SK-N-SH (cell line): ENCODE results near the gene ITGAL. TPM values are rescaled to one million over a fixed set of nuclear protein-coding genes. Genes with fewer than 3 reads are reported as not detected.

Experiments
- CTCF ChIA-PET: fragments of 300-600, 350-600 bp; formaldehyde crosslinking; extraction: SDS; loops from one replicate; lab custom pipeline; 2021; lab: Yijun Ruan, JAX
- POLR2A ChIA-PET: fragments of 350-600 bp; sonication (Branson Sonifier 250); formaldehyde crosslinking; extraction: SDS; loops from one replicate; lab custom pipeline; 2020; ENCODE audit warnings: antibody characterized with exemption, inconsistent platforms; lab: Yijun Ruan, JAX
- DNase-seq: peaks from one replicate; pipeline ENCODE4 v3.0.0; 2012
- H2AFZ ChIP-seq: fragments of 200-600 bp; sonication (generic); 2 replicates; pipeline ENCODE4 v1.8.1; 2016; ENCODE audit warnings: antibody characterized with exemption, mild to moderate bottlenecking, low read depth
- H3F3A ChIP-seq: fragments of 200-600 bp; sonication (generic); replicated peaks from 2 replicates; pipeline ENCODE3; 2016; ENCODE audit warnings: antibody characterized with exemption, mild to moderate bottlenecking; ENCODE audit not compliant: insufficient read depth
- H3K27ac ChIP-seq, 2 experiments: fragments of 200-500 bp in 1 of 2; fragments of 200-600 bp in 1 of 2; sonication (Bioruptor generic) in 1 of 2; sonication (generic), shearing (Covaris generic) in 1 of 2; 2 replicates each; pipeline versions ENCODE4 v1.5.1 to v1.6.1; 2014 to 2016; ENCODE audit warnings: low read depth in 2 of 2, inconsistent platforms in 1 of 2, low read length in 1 of 2, mild to moderate bottlenecking in 1 of 2, mixed read lengths in 1 of 2
- H3K27me3 ChIP-seq: fragments of 200-600 bp; sonication (generic), shearing (Covaris generic); 2 replicates; pipeline ENCODE4 v1.6.1; 2016; ENCODE audit warnings: mixed run types; ENCODE audit not compliant: insufficient read depth
- H3K36me3 ChIP-seq, 2 experiments: fragments of 200-500 bp in 1 of 2; fragments of 200-600 bp in 1 of 2; sonication (Bioruptor generic) in 1 of 2; sonication (generic) in 1 of 2; replicated peaks in 1 of 2; 2 replicates each; pipeline versions ENCODE3 to v1.5.1; 2014 to 2016; ENCODE audit warnings: low read length in 1 of 2, mild to moderate bottlenecking in 1 of 2; ENCODE audit not compliant: insufficient read depth in 2 of 2, control insufficient read depth in 1 of 2
- H3K4me1 ChIP-seq, 2 experiments: fragments of 200-500 bp in 1 of 2; fragments of 200-600 bp in 1 of 2; sonication (Bioruptor generic) in 1 of 2; sonication (generic), shearing (Covaris generic) in 1 of 2; 2 replicates each; pipeline versions ENCODE4 v1.5.1 to v1.6.1; 2014 to 2016; ENCODE audit warnings: low read depth in 1 of 2, low read length in 1 of 2, mixed run types in 1 of 2; ENCODE audit not compliant: insufficient read depth in 2 of 2, control insufficient read depth in 1 of 2
- H3K4me2 ChIP-seq: fragments of 200-600 bp; sonication (generic), shearing (Covaris generic); 2 replicates; pipeline ENCODE4 v1.6.1; 2017; ENCODE audit warnings: mixed run types
- H3K4me3 ChIP-seq, 2 experiments: fragments of 200-500 bp in 1 of 2; fragments of 200-600 bp in 1 of 2; sonication (Bioruptor generic) in 1 of 2; sonication (generic), shearing (Covaris generic) in 1 of 2; 2 replicates each; pipeline versions ENCODE4 v1.5.1 to v1.8.1; 2014 to 2016; ENCODE audit warnings: low read depth in 2 of 2, inconsistent platforms in 1 of 2, low read length in 1 of 2, mild to moderate bottlenecking in 1 of 2, mixed read lengths in 1 of 2, moderate library complexity in 1 of 2
- H3K79me2 ChIP-seq: fragments of 200-600 bp; sonication (generic); 2 replicates; pipeline ENCODE4 v1.8.1; 2017; ENCODE audit warnings: mild to moderate bottlenecking; ENCODE audit not compliant: insufficient read depth
- H3K9ac ChIP-seq: fragments of 200-600 bp; sonication (generic); 2 replicates; pipeline ENCODE4 v1.6.1; 2017; ENCODE audit warnings: mixed run types
- H3K9me2 ChIP-seq: fragments of 200-600 bp; sonication (generic); 2 replicates; pipeline ENCODE4 v1.6.1; 2017; ENCODE audit warnings: mixed run types
- H3K9me3 ChIP-seq: fragments of 200-600 bp; sonication (generic); 2 replicates; pipeline ENCODE4 v1.6.1; 2017; ENCODE audit warnings: mixed run types, mild to moderate bottlenecking, moderate library complexity
- H4K20me1 ChIP-seq: fragments of 200-600 bp; sonication (generic); 2 replicates; pipeline ENCODE4 v1.6.1; 2017; ENCODE audit warnings: mild to moderate bottlenecking, mixed run types; ENCODE audit not compliant: insufficient read depth
- ELF1 ChIP-seq: IDR thresholded peaks from 2 replicates; pipeline ENCODE4 v1.4.0; 2012
- FOSL2 ChIP-seq: IDR thresholded peaks from 2 replicates; pipeline ENCODE4 v1.4.0; 2012; ENCODE audit warnings: low read depth, mild to moderate bottlenecking, moderate library complexity, borderline replicate concordance
- FOXJ3 ChIP-seq: sonication (generic); formaldehyde crosslinking; IDR thresholded peaks from 2 replicates; pipeline ENCODE4 v1.5.1; 2020; ENCODE audit warnings: mild to moderate bottlenecking, missing genetic modification reagents
- GABPA ChIP-seq: IDR thresholded peaks from 2 replicates; pipeline ENCODE4 v1.4.0; 2012; ENCODE audit warnings: low read depth, mild to moderate bottlenecking
- IRF3 ChIP-seq: fragments of 150-350 bp; IDR thresholded peaks from 2 replicates; pipeline ENCODE4 v1.6.1; 2016; ENCODE audit warnings: mild to moderate bottlenecking, low read depth, low read length
- MEF2A ChIP-seq: IDR thresholded peaks from 2 replicates; pipeline ENCODE4 v1.4.0; 2012; ENCODE audit warnings: low read depth, borderline replicate concordance
- MXI1 ChIP-seq: IDR thresholded peaks from 2 replicates; pipeline ENCODE4 v1.6.1; 2012; ENCODE audit warnings: mild to moderate bottlenecking, low read depth, low read length, improper control_type of control experiment
- NFIC ChIP-seq: IDR thresholded peaks from 2 replicates; pipeline ENCODE4 v1.4.0; 2012; ENCODE audit warnings: borderline replicate concordance
- PBX3 ChIP-seq: IDR thresholded peaks from 2 replicates; pipeline ENCODE4; 2012
- POLR2AphosphoS5 ChIP-seq: IDR thresholded peaks from 2 replicates; pipeline ENCODE4 v1.6.1; 2012; ENCODE audit warnings: low read depth, low read length
- RFX5 ChIP-seq: IDR thresholded peaks from 2 replicates; pipeline ENCODE4 v1.6.1; 2012; ENCODE audit warnings: mild to moderate bottlenecking, improper control_type of control experiment, low read length
- SMC3 ChIP-seq: IDR thresholded peaks from 2 replicates; pipeline ENCODE4 v1.6.1; 2012; ENCODE audit warnings: low read depth, low read length, improper control_type of control experiment
- TAF1 ChIP-seq: IDR thresholded peaks from 2 replicates; pipeline ENCODE4 v1.6.1; 2012; ENCODE audit warnings: low read depth, mild to moderate bottlenecking, low read length, moderate library complexity, borderline replicate concordance
- WGBS: methylation state at CpG from one replicate; pipeline ENCODE4 v1.1.6; 2017; ENCODE audit warnings: low lambda C conversion rate; 5-methylcytosine and 5-hydroxymethylcytosine counted together
- polyA plus RNA-seq, 3 experiments: library from polyadenylated mRNA; depleted of rRNA; stranded (reverse); fragments of >200 nt; gene quantifications; 2 replicates each; pipeline ENCODE4 v1.2.3, GENCODE V29; 2012
- TF ChIP-seq, protein P1 (sequence below): fragments of 200-600 bp; sonication (generic); IDR thresholded peaks from 2 replicates; pipeline ENCODE4 v1.6.1; 2017; ENCODE audit warnings: antibody characterized with exemption, mild to moderate bottlenecking, moderate library complexity
- TF ChIP-seq, protein P2 (sequence below): IDR thresholded peaks from 2 replicates; pipeline ENCODE4 v1.6.1; 2012; ENCODE audit warnings: mild to moderate bottlenecking, low read depth, low read length, moderate library complexity

The ITGAL gene
- polyA plus RNA-seq, 1 of the 3 experiments (the other 2 are of a cell fraction), result 0.12 TPM

DNA sequence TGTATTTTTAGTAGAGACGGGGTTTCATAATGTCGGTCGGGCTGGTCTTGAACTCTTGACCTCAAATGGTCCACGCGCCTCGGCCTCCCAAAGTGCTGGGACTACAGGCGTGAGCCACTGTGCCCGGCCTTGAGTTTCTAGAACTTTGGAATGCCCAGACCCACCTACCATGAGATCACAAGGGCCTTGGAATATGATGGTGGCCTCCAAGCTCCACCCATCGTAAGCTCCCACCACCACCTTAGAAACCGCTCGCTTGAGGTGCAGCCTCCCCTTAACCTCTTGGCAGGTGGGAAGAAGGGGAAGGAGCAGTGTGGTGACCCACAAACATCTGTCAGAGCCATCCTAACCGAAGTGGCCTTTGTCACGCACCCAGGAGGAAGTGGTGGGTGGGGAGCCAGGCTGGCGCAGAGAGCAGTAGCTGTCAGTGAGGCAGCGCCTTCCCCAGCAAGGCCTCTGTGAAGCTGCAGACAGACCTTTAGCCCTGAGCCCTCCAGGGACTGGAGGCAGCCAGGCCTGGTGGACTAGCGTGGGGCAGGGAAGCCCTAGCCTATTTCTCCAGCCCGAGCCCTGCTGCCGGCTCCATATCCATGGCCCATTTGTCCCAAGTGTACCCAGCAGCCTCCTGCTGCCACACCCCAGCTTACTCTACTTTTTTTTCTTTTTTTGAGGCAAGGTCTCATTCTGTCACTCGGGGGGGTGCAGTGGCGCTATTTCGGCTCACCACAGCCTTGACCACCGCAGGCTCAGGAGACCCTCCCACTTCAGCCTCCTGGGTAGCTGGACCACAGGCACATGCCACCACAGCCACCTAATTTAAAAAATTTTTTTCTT lies 13.8 kb upstream of the ITGAL start:
- TF ChIP-seq IRF3, result no peak
- no peak for TF ChIP-seq FOXJ3 (CRISPR knock-in tag)
- no peak for TF ChIP-seq TAF1
- TF ChIP-seq MXI1, result no peak
- TF ChIP-seq, protein P1, sequence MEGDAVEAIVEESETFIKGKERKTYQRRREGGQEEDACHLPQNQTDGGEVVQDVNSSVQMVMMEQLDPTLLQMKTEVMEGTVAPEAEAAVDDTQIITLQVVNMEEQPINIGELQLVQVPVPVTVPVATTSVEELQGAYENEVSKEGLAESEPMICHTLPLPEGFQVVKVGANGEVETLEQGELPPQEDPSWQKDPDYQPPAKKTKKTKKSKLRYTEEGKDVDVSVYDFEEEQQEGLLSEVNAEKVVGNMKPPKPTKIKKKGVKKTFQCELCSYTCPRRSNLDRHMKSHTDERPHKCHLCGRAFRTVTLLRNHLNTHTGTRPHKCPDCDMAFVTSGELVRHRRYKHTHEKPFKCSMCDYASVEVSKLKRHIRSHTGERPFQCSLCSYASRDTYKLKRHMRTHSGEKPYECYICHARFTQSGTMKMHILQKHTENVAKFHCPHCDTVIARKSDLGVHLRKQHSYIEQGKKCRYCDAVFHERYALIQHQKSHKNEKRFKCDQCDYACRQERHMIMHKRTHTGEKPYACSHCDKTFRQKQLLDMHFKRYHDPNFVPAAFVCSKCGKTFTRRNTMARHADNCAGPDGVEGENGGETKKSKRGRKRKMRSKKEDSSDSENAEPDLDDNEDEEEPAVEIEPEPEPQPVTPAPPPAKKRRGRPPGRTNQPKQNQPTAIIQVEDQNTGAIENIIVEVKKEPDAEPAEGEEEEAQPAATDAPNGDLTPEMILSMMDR, result no peak
- TF ChIP-seq ELF1, result no peak
- TF ChIP-seq, protein P2, sequence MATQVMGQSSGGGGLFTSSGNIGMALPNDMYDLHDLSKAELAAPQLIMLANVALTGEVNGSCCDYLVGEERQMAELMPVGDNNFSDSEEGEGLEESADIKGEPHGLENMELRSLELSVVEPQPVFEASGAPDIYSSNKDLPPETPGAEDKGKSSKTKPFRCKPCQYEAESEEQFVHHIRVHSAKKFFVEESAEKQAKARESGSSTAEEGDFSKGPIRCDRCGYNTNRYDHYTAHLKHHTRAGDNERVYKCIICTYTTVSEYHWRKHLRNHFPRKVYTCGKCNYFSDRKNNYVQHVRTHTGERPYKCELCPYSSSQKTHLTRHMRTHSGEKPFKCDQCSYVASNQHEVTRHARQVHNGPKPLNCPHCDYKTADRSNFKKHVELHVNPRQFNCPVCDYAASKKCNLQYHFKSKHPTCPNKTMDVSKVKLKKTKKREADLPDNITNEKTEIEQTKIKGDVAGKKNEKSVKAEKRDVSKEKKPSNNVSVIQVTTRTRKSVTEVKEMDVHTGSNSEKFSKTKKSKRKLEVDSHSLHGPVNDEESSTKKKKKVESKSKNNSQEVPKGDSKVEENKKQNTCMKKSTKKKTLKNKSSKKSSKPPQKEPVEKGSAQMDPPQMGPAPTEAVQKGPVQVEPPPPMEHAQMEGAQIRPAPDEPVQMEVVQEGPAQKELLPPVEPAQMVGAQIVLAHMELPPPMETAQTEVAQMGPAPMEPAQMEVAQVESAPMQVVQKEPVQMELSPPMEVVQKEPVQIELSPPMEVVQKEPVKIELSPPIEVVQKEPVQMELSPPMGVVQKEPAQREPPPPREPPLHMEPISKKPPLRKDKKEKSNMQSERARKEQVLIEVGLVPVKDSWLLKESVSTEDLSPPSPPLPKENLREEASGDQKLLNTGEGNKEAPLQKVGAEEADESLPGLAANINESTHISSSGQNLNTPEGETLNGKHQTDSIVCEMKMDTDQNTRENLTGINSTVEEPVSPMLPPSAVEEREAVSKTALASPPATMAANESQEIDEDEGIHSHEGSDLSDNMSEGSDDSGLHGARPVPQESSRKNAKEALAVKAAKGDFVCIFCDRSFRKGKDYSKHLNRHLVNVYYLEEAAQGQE, result no peak
- TF ChIP-seq SMC3, result no peak
- no peak for TF ChIP-seq NFIC
- no peak for TF ChIP-seq PBX3
- no peak for TF ChIP-seq POLR2AphosphoS5
- no peak for TF ChIP-seq GABPA
- no peak for TF ChIP-seq RFX5
- no peak for TF ChIP-seq MEF2A
- TF ChIP-seq FOSL2, result no peak
- CTCF ChIA-PET, result interaction anchor here (1.7 kb wide), 1 partner anchor 9 kb away, joined by 6 read pairs; no protein-coding TSS in a partner anchor
- H3K9me3 ChIP-seq, result no peaks in the 10 kb centered on the region

More for the DNA sequence above, 13.8 kb upstream of the ITGAL start:
- H3K4me3 ChIP-seq, result no peak overlapping the region
- no peaks in the 10 kb centered on the region for H3K79me2 ChIP-seq
- DNase-seq, result no peak
- H3F3A ChIP-seq, result no peaks in the 10 kb centered on the region
- H3K4me2 ChIP-seq, result no peak overlapping the region
- H3K4me1 ChIP-seq, result no peaks in the 10 kb centered on the region
- no peak overlapping the region for H2AFZ ChIP-seq
- POLR2A ChIA-PET, result interaction anchor here (0.6 kb wide), 1 partner anchor 71 kb away, joined by 3 read pairs; no protein-coding TSS in a partner anchor
- no peak overlapping the region for H3K27ac ChIP-seq
- H3K36me3 ChIP-seq, result no peaks in the 10 kb centered on the region
- no peaks in the 10 kb centered on the region for H3K27me3 ChIP-seq
- 82% methylated on average over 17 of the region's 22 CpGs for WGBS
- no peaks in the 10 kb centered on the region for H4K20me1 ChIP-seq
- no peaks in the 10 kb centered on the region for H3K9me2 ChIP-seq
- H3K9ac ChIP-seq, result no peak overlapping the region
